NAMALWA (cell line): ENCODE data around the gene KLK13.

Experiments
- DNase-seq: peaks from one replicate; pipeline ENCODE4 v3.0.0-alpha.2; 2015; ENCODE audit warnings: low spot score

KLK13 gene

DNA sequence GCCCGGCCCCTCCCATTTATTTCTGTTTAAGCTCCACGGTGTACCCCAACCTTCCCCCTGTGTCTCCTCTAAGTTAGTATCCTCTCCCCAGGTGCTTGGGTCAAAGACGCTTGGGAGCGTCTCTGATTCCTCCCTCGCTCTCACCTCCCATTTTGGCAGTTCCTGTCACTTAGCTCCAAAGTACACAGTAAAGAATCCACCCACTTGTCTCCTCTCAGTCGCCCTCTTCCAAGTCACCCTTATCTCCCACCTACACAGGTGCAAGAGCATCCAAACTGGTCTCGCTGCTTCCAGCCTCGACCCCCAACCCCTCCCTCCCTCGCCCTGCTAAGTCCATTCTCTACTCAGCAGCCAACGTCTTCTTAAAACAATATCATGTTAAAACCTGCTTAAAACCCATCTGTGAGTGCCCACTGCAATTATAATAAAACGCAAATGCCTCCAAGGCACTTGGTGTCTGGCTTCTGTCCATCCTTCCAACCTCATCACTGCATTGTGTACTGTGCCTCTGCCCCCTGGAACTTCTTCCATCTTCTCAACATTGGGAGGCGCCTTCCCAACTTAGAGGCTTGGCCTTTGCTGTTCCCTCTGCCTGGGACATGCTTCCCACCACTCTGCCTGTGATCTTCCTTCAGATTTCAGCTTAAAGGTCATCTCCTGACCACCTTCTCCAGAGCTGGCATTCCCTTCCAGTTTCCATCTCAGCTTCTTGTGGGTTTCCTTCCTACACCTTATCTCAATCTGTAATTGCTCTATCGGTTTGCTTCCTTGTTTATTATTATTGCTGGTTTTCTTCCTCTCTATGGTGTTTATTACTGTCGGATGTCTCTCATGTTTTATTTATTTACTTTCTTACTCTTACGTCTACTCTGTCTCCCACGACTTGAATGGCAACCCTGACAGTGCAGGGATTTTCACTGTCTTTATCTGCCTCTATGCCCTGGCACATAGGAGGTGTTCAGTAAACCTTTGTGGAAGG is 27.3 kb upstream of the KLK13 start:
- DNase-seq = no peak

DNA sequence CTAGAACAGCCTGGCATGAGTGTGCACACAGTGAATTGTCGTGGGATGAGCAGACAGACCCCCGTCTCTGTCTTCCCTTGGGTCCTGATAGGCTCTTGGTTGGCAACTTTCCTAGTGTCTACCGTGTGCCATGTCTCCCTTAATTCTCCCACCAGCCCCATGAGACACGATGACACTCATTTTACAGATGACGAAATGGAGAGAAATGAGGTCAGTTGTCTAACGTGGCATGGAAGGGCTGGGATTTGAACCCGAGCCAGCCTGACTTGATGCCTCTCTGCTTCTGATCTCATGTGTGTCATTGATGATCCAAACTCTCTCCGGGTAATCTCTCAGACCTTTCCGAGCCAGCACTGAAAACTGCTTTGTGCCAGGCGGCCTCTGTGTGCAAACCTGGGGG is 26.2 kb upstream of the KLK13 start:
- no peak for DNase-seq

DNA sequence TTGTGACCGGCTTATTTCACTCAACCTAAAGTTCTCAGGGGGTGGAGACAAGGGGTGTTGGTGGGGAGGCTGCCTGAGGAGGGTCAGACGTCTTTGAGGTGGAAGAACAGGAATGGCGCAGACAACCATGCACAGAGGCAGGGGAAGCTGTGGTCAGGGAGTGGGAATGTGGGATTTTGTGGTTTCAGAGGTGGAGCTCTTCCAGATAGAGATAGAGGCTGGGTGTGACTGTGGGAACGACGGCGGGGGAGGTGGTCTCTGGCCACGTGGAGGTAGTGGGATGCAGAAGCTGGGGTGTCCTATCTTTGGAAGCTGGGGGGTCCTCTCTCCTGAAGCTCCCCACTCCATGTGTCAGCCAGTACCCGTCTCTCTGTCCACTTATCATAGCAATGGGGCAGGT is 25.6 kb upstream of the KLK13 start:
- no peak for DNase-seq

DNA sequence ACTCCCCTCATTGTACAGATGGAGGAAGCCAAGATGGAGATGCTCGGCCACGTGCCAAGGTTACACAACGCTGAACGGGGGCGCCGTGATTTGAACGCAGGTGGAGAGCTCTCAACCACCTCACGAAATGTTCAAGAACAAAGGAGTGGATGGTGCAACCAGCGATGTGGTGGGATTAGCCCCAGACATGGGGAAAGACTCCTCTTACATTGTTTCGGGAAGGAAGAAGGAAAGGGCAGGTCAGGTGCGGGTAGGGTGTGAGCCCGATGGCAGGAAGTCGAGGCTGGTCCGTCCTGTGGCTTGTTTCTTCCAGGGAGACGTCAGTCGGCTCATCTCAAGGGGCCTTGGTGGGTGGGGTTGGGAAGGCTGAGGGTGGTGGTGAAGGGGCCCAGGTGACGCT is 24.9 kb upstream of the KLK13 start:
- DNase-seq = no peak

DNA sequence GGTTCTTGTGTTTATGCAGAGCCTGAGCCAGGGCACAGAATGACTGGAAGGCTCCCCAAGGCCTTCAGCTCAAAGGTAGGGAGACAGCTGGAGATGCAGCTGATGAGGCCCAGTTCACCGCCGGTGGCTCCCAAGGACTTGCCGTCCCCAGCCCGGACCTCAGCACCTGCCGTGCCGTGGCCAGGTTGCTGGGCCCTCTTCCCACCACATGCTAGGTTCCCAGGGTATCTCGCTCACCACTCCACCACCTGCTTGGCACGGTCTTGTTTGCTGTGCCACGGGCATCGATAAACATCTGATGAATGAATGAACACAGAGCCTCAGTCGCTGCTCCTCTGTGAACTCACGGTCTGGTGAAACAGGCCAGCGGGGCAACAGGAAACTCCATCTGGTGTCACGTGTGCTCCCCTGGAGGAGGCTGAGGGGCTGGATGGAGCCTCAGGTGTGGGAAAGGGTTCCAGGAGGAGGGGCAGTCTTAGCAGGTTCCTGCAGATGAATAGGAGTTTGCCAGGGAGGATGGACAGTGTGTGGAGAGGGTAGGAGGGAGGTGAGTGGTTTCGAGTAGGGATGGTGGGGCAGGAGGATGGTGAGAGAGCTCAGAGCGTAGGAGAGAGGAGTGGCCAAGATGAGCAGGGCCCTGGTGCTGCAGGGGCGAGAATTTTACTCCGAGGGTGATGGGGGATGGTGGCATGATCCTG is 21.4 kb upstream of the KLK13 start:
- DNase-seq = no peak

DNA sequence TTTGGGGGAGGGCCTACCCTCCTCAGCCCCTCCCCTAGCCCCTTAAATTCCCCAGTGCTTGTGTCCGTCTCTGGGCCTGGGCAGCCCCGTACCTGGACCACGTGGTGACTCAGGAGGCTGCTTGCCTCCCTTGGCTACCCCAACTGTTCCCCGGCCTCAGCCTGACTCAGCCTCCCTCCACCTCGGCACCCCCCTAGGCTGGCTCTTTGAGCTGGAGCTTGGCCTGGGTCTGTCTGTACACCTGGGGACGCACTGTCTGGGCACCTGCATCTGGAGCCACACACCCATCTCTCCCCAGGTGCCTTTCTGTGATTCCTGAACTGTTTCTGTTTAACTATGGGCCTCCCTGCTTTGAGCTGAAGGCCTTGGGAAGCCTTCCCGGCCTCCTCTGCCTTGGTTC is 19.6 kb upstream of the KLK13 start:
- DNase-seq = no peak

DNA sequence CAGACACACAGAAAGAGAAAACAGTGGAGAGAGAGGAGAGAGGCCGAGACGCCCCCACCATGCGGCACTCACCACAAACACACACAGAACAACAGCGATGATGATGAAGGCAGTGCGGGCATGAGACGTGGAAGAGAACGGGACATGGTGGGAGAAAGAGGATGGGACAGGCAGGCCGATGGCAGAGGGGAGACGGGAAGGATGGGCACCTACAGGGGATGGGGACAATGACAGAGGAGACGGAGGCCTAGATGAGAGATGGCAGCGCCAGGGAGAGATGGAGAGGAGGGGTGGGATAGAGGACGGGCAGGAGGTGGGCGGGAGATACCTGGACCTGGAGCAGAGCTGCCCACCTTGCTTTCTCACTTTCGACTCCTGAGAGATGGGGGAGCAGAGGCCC is 18.9 kb upstream of the KLK13 start:
- no peak for DNase-seq

DNA sequence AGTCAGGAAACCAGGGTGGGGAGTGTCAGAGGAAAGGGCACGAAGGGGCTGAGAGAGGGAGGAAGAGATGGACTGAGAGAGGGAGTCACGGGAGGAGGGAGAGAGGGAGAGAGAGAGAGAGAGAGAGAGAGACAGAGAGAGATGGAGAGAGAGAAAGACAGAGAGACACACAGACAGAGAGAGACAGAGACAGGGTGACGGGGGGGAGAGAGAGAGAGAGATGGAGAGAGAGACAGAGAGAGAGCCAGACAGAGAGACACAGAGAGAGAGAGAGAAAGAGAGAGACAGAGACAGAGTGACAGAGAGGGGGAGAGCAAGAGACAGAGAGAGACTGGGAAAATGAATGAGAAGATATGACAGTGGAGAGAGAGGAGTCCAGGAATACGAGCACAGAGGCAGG is 18.3 kb upstream of the KLK13 start:
- no peak for DNase-seq

DNA sequence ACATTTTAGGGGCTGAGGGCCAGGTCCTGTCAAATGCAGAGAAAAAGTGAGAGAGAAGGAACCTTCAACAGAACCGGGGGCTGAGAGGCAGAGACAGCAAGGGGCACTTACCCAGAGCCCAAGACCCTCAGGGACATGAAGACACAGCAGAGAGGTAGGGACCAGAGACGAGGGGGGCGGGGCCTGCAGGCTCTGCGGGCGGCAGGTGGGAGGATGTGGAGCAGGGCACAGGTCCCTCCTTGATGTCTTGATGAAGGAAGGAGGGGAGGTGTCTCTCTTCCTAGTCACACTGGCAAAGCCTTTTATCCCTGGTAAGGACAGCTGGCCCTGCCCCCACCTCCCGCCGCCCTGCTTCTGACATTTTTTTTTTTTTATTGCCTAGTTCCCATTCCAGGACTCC is 17.7 kb upstream of the KLK13 start, which contains the start of gene KLK14:
TSS of gene KLK14 (minus strand) at position 277 of the 400 bp plus-strand sequence. CDS start at position 4, 273 bp downstream.
- no peak for DNase-seq

DNA sequence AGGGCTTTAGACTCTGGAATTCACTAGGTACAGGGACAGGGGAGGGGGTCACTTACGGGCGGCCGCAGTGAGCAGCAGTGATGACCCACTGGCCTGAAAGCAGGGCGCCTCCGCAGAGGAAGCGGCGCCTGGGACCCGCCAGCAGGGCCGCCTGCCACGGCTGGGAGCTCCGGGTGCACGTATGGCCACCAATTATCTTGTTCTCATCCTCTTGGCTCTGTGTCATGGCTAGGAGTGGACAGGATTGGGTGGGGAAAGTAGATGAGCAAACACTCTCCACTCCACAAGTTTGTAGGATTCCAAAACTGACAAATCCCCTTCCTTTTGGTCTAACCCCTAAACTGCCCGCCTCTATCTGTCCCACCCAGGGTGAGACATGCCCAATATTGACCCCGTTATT is 16.6 kb upstream of the KLK13 start:
- DNase-seq = no peak

DNA sequence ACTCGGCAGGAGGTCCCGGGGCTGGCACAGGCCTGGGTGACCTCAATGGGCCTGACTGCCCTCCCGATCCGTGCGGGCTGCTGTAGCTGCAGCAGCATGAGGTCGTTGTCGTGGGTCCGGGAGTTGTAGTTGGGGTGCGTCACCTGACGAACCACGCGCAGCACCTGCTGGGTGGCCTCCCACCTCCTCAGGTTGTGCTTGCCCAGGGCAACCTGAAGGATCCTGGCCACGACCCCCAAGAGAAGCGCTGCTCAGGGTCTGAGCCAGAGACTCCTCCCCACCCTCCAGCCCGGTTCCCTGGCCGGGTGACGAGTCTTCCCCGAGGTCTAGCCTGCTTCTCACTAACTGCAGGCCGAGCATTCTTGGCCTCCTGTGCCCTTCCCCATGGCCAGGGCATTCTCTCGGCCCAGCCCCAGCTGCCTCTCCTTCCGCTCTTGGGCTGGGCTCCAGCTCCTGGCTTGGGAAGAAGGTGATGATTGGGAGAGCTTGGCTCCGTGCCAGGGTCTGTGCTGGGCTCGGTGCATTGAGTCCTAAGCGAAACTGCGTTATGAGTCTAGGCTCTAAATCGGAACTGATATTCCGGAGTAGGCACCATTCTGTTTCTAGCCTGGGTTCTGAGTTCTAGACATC is 14.7 kb upstream of the KLK13 start:
- no peak for DNase-seq

DNA sequence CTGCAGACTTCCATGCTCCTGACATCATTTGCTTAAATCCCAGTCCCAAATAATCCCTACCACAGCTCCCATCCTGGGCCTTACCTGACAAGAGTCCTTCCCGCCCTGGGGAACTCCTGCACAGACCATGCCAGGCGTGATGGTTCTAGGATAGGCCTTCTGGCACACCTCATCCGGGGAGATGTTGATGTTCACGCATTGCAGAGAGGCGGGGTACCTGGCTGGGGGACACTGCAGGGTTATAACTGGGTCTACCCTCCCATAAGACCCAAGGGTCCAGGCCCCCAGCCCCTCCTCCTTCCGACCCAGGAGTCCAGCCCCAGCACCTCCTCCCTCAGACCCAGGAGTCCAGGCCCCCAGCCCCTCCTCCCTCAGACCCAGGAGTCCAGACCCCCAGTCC is 13.8 kb upstream of the KLK13 start:
- no peak for DNase-seq

DNA sequence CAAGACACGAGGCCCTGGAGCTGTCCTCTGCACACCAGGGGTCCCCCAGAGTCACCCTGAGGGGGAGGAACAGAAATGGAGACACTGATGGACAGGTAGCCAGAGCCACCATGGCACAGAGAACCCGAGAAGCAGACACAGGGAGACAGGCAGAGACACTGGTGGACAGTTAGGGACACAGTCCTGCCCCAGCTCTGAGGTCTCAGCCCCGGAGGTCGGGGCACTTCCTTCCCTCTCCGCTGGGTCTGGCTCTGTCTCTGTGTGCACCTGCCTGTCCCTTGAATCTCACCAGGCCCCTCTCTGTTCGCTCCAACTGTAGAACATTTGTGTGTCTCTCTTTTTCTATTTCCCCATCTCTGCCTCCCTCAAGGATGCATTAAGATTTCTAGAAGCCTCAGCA is 13.2 kb upstream of the KLK13 start:
- DNase-seq = no peak

DNA sequence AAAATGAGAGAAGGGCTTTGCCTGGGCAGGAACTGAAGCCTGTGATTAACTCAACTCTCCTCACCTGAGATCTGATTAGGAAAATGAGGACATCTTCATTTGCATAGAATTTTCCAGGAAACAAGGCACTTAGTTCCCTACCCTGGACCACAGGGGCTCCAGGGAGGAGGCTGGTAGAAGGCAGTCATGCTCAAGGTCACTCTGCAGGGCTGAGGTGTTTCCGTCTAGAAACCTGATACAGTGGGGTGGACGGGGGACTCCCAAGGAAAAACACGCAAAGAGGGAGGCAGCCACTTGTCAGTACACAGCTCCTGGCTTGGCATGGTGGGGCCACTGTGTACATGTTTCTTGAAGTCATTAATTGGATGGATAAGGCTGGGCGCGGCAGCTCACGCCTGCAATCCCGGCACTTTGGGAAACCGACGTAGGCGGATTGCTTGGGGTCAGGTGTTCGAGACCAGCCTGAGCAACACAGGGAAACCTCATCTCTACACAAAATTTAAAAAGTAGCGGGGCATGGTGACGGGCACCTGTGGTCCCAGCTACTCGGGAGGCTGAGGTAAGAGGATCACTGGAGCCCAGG is 11.8 kb upstream of the KLK13 start:
- DNase-seq = no peak

DNA sequence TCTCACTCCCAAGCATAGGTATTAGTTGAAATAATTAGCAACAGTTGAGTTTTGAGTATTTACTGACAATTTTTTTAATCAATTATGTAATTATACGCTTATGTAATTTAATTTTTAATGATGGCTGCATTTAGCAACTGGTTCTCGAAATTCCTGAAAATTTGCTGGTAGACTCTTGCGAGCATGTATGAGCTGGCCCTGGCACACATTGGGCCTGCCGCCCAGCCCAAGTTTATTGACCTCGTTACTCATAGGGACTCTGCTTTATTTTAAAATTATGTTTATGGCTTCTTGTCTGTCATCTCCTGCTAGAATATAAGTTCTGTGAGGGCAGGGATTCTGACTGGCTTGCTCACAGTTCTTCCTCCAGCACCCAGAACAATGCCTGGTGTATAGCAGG is 11.1 kb upstream of the KLK13 start:
- DNase-seq = no peak

DNA sequence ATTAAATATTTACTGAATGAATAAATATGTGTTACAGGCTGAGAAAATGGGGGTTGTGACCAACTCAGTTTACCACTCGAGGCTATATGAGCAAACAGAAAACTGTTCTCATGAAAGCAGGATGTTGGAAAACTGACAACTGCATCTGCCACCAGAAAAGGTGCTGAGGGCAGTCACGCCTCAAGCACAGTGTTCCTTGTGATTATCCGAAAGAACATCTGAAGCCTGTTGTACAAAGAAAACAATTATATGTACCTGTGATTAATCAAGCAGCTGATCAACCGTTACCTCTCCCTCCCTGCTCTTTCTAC is 6.2 kb upstream of the KLK13 start:
- DNase-seq = no peak

DNA sequence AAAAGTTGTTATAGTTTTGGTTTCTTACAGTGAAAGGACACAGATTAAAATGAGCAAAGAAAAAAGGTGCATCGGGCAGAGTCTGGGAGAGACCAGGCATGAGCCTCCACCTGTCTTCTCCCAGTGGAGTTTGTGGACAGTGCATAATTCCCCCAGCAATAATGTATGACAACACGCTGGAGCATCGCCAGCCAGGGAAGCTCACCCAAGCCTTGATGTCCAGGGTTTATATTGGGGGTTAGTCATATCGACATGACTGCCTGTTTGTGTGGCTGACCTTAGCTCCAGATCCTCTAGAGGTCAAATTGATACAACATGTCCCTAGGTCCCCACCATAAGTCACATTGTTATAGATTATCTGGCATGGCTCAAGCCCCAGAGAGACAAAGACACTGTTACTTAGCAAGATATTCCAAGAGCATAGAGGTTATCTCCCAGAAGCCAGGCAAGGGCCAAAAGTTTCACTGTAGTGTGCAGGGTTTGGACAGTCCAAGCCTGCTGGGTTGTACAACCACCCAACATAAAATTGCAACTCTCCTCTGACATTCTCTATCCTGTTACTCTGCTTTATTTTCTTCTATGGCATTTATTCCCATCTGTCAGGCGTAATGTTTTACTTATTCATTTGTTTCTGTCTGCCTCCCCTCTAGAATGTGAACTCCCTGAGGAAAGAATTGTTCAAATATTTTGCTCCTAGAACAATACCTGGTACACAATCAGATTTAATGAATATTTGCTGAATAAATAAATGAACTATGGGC is 5.6 kb upstream of the KLK13 start:
- no peak for DNase-seq

DNA sequence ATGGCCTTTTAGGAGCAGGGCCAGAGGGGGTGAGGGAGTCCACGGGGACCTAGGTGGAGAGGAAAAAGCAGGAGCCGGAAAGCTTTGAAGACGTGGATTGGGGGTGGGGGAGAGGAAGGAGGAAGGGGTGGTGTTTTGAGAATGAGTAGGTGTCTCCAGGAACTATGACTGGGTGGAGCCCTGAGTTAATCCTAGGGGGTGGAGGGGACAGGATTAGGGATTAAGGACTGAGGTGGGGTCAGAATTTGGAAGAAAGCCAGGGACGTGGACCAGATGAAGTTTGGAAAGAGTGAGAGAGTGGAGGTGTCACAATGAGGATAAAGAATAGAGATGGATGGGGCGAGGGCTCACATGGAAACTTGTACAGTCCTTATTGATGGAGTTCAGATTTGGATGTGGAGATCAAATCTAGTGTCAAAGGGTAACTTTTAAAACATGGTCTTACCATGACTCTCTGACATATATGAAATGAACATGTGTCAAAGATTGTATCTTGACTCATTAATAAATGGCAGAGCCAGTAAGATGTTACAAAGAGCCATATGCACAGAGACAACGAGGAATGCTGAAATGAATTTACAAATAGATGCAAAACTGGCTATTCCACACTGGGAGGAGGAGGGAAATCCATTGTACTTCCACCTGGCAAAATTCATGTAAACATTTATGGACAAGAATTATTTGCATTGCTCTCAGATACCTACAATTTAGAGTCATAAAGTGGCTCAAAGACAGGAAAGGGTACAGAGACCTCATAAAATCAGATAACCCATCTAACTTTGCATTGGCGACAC is 1.7 kb upstream of the KLK13 start:
- no peak for DNase-seq

DNA sequence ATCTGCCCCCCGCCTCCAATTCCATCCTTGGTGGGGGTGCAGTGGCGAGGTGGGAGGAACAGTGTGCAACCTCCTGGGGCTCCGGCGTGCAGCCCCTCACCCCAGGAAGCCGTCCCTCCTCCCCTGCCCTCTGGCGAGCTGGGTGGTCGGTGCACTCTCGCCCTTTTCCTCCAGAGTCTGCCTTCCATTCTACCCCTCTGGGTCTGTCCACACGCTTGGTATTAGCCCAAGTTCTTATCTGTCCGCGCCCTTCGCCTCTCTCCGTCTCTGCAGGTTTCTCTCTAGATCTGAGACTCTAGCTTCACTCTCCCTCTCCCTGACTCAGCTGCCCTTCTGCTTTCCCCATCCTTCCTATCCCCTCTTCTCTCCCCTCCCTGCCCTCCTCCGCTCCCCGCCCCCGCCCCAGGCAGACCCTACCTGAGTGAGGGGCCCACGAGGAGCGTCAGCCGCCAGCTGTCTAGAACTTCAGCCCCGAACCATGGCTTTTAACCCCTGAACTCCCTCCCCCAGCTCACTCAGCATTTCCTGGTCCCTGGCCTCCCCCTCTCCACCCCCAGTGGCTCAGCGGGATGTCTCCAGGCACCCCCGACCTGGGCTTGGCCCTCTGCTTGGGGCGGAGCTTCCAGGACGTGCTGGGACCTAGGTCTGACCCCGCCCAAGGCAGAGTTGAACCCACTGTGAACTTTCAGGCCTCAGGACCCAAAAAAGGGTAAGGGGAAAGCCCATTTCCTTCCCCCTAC is 499 bp upstream of the KLK13 start:
- no peak for DNase-seq

DNA sequence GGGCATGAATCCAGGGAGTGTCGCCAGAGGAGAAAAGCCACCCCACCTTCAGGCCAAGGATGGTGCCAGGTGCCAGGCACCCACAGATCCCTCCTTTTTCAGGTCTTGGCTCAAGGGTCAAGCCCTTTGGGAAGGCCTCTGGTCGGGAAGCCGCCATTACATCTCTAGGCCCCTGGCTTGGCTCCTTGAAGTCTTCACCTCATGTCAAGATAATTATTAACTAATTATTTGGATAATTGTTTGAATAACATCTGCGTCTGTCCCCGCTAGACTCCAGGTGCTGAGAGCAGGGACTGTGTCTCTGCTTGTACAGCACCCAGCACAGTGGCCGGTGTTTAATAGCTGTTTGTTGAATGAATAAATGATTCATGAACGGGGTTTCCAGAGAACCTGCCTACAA is 1.2 kb downstream of the KLK13 start:
- DNase-seq = no peak
